ENCODE data around the gene MYH11.

Gene MYH11

GRCh38 chr16:15773968-15774367 lies 82.9 kb downstream of the MYH11 start:
- Histone ChIP-seq H3K4me3 (ENCODE audit: low read depth, low read length) (no peak overlapping the region), H3K36me3 (no peaks in the 10 kb centered on the region)

GRCh38 chr16:15772579-15773293 lies 84.1 kb downstream of the MYH11 start:
- no peak for DNase-seq
- Histone ChIP-seq H3K9me3 (ENCODE audit: severe bottlenecking) (no peaks in the 10 kb centered on the region), H3K27ac (no peak overlapping the region), H3K36me3 (no peaks in the 10 kb centered on the region), H3K4me3 (ENCODE audit: low read depth, low read length) (no peak overlapping the region), H3K27me3 (ENCODE audit: insufficient read depth, low read depth, severe bottlenecking) (no peaks in the 10 kb centered on the region)
- no peak for TF ChIP-seq CTCF (IDR thresholded peaks at IDR 0.05; ENCODE audit: low read depth, low read length)

More at GRCh38 chr16:15773968-15774367, 82.9 kb downstream of the MYH11 start:
- Histone ChIP-seq H3K9me3 (ENCODE audit: severe bottlenecking) (no peaks in the 10 kb centered on the region), H3K27me3 (ENCODE audit: insufficient read depth, low read depth, severe bottlenecking) (no peaks in the 10 kb centered on the region), H3K27ac (no peak overlapping the region)
- TF ChIP-seq CTCF (IDR thresholded peaks at IDR 0.05; ENCODE audit: low read depth, low read length) = no peak
- DNase-seq = no peak

- H3K9me3 ChIP-seq (ENCODE audit: severe bottlenecking) = no peaks in the 10 kb centered on the region
- no peaks in the 10 kb centered on the region for H3K36me3 ChIP-seq
- no peak for TF ChIP-seq CTCF (IDR thresholded peaks at IDR 0.05; ENCODE audit: low read depth, low read length)
- H3K27ac ChIP-seq = no peak overlapping the region
- DNase-seq = no peak
- no peak overlapping the region for H3K4me3 ChIP-seq (ENCODE audit: low read depth, low read length)
- H3K27me3 ChIP-seq (ENCODE audit: insufficient read depth, low read depth, severe bottlenecking) = no peaks in the 10 kb centered on the region
These were observed 85.1 kb downstream of the MYH11 start for GRCh38 chr16:15771694-15772093.

- H3K27ac ChIP-seq = no peak overlapping the region
- no peak for DNase-seq
- no peaks in the 10 kb centered on the region for H3K9me3 ChIP-seq (ENCODE audit: severe bottlenecking)
- no peaks in the 10 kb centered on the region for H3K27me3 ChIP-seq (ENCODE audit: insufficient read depth, low read depth, severe bottlenecking)
- no peak overlapping the region for H3K4me3 ChIP-seq (ENCODE audit: low read depth, low read length)
- no peaks in the 10 kb centered on the region for H3K36me3 ChIP-seq
- no peak for TF ChIP-seq CTCF (IDR thresholded peaks at IDR 0.05; ENCODE audit: low read depth, low read length)
These were observed 86.3 kb downstream of the MYH11 start for GRCh38 chr16:15770512-15770911.

- DNase-seq = no peak
- Histone ChIP-seq H3K27me3 (ENCODE audit: insufficient read depth, low read depth, severe bottlenecking) (no peaks in the 10 kb centered on the region), H3K36me3 (no peaks in the 10 kb centered on the region), H3K4me3 (ENCODE audit: low read depth, low read length) (no peak overlapping the region), H3K27ac (no peak overlapping the region), H3K9me3 (ENCODE audit: severe bottlenecking) (no peaks in the 10 kb centered on the region)
- no peak for TF ChIP-seq CTCF (IDR thresholded peaks at IDR 0.05; ENCODE audit: low read depth, low read length)
These were observed 86.7 kb downstream of the MYH11 start for GRCh38 chr16:15770107-15770506.

- no peak overlapping the region for H3K27ac ChIP-seq
- no peaks in the 10 kb centered on the region for H3K36me3 ChIP-seq
- H3K4me3 ChIP-seq (ENCODE audit: low read depth, low read length) = no peak overlapping the region
- H3K9me3 ChIP-seq (ENCODE audit: severe bottlenecking) = no peaks in the 10 kb centered on the region
- no peak for TF ChIP-seq CTCF (IDR thresholded peaks at IDR 0.05; ENCODE audit: low read depth, low read length)
- H3K27me3 ChIP-seq (ENCODE audit: insufficient read depth, low read depth, severe bottlenecking) = no peaks in the 10 kb centered on the region
- no peak for DNase-seq
These were observed 87.6 kb downstream of the MYH11 start for GRCh38 chr16:15769239-15769638.

Measured in WERI-Rb-1 (cell line).